Brain microvascular endothelial cell (primary cell): ENCODE results near the gene TMEM40.

ENCODE experiments used
- DNase-seq: peaks from one replicate; pipeline ENCODE4 v3.0.0-alpha.2; 2020
- H3K27ac ChIP-seq: fragments of 250-450 bp; sonication (Bioruptor Pico); 2 replicates; pipeline ENCODE4 v1.5.1; 2020; ENCODE audit warnings: mild to moderate bottlenecking, moderate library complexity
- H3K27me3 ChIP-seq: fragments of 250-450 bp; sonication (Bioruptor Pico); replicated peaks from 2 replicates; pipeline ENCODE4 v1.5.1; 2020; ENCODE audit warnings: mild to moderate bottlenecking
- H3K36me3 ChIP-seq: fragments of 250-450 bp; sonication (Bioruptor Pico); replicated peaks from 2 replicates; pipeline ENCODE4 v1.5.1; 2020; ENCODE audit warnings: mild to moderate bottlenecking
- H3K4me3 ChIP-seq: 2 replicates; pipeline ENCODE4 v1.5.1; 2011; ENCODE audit warnings: low read depth, mild to moderate bottlenecking, control low read depth, low read length, moderate library complexity
- in situ Hi-C: cut with HindIII; loops from 2 replicates; pipeline ENCODE4 v1.10.0; 2017; ENCODE audit warnings: low sequenced_read_pairs, low pct_ligation_motif_present
- TF ChIP-seq, protein P1 (sequence below): IDR thresholded peaks from 2 replicates; pipeline ENCODE4 v1.5.1; 2011; ENCODE audit warnings: low read depth, mild to moderate bottlenecking, moderate library complexity, low read length, control low read depth, inconsistent platforms; ENCODE audit errors: missing control alignments

TMEM40 gene

DNA sequence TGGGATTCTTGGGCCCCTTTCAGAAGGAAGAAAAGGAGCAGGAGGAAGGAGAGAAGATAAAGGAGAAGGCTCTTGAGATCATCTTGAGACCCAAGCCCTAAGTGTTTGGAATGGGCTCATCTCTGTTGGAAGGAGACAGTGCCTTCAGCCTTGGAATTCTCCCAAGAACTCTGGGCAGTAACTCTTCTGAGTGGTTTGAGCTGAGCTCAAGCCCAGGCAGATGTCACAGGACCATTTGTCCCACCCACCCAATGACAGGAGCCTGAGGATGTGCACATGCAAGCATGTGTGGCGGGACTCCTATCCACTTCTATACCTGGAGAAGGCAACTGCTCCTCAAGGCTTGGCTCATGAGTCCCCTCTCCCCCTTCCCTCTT, 14.6 kb upstream of the TMEM40 start:
- DNase-seq: no peak
- no peaks in the 10 kb centered on the region for H3K36me3 ChIP-seq
- TF ChIP-seq, protein P1, sequence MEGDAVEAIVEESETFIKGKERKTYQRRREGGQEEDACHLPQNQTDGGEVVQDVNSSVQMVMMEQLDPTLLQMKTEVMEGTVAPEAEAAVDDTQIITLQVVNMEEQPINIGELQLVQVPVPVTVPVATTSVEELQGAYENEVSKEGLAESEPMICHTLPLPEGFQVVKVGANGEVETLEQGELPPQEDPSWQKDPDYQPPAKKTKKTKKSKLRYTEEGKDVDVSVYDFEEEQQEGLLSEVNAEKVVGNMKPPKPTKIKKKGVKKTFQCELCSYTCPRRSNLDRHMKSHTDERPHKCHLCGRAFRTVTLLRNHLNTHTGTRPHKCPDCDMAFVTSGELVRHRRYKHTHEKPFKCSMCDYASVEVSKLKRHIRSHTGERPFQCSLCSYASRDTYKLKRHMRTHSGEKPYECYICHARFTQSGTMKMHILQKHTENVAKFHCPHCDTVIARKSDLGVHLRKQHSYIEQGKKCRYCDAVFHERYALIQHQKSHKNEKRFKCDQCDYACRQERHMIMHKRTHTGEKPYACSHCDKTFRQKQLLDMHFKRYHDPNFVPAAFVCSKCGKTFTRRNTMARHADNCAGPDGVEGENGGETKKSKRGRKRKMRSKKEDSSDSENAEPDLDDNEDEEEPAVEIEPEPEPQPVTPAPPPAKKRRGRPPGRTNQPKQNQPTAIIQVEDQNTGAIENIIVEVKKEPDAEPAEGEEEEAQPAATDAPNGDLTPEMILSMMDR: no peak
- H3K4me3 ChIP-seq: no peak overlapping the region
- no peak overlapping the region for H3K27ac ChIP-seq
- in situ Hi-C loops: no loop called here
- no peaks in the 10 kb centered on the region for H3K27me3 ChIP-seq

DNA sequence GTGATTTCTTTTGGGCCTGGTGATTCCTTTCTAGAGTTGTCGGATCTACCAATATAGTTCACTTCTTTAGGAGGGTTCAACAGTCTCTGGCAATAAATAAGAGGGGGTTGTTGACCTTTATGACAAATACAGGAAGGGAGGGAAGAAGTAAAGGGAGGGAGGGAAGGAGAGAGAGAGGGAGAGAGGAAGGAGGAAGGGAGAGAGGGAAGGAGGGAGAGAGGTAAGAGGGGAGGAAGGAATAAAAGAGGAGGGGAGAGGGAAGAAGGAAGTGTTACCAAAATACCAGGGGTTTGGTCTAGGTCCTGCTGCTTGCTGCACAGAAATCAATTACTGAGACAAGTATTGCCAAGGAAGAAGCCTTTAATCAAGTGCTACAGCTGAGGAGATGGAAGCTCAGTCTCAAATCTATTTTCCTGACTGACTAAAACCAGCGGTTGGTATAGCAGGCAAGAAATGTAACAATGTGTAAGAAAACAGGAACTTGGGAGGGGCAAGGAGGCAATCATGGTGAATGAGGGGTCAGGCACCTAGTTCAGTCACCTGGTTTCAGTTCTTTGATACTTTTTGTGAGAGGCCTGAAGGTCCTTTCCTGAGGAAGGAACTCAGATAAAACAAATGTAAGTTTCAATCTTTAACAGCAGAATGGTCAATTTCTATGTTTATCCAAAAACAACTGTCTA, 14.1 kb upstream of the TMEM40 start:
- Histone ChIP-seq H3K4me3 (no peak overlapping the region), H3K36me3 (no peaks in the 10 kb centered on the region), H3K27ac (no peak overlapping the region), H3K27me3 (no peaks in the 10 kb centered on the region)
- TF ChIP-seq, protein P1: no peak
- no peak for DNase-seq
- in situ Hi-C loops: no loop called here

DNA sequence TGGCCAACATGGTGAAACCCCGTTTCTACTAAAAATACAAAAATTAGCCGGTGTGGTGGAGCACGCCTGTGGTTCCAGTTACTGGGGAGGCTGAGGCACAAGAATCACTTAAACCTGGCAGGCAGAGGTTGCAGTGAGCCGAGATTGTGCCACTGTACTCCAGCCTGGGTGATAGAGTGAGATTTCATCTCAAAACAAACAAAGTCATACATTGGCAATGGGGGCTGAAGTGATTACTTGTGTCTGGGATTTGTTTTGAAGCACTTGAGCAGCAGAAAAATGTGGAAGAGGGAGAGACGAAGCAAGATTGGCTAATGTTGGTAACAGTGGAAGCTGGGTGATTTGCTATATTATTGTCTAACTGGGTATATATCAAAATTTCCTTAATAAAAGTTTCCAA, 13.4 kb upstream of the TMEM40 start:
- TF ChIP-seq, protein P1: no peak
- in situ Hi-C loops: no loop called here
- H3K27me3 ChIP-seq: no peaks in the 10 kb centered on the region

DNA sequence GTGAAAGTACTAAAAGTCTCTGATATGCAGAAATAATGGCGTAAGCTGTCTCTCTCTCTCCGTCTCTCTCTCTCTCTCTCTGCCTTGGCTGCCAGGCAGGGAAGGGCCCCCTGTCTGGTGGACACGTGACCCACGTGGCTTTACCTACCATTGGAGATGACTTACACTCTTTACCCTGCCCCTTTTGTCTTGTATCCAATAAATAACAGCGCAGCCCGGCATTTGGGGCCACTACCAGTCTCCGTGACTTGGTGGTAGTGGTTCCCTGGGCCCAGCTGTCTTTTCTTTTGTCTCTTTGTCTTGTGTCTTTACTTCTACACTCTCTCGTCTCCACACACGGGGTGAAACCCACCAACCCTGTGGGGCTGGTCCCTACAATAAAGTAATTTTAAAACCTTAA, 12.2 kb upstream of the TMEM40 start:
- no peak for DNase-seq
- no peaks in the 10 kb centered on the region for H3K36me3 ChIP-seq
- in situ Hi-C loops: no loop called here
- TF ChIP-seq, protein P1: no peak
- no peak overlapping the region for H3K4me3 ChIP-seq
- H3K27me3 ChIP-seq: no peaks in the 10 kb centered on the region
- H3K27ac ChIP-seq: no peak overlapping the region

More for the DNA sequence above, 13.4 kb upstream of the TMEM40 start:
- no peak overlapping the region for H3K4me3 ChIP-seq
- no peak for DNase-seq
- no peak overlapping the region for H3K27ac ChIP-seq
- no peaks in the 10 kb centered on the region for H3K36me3 ChIP-seq

DNA sequence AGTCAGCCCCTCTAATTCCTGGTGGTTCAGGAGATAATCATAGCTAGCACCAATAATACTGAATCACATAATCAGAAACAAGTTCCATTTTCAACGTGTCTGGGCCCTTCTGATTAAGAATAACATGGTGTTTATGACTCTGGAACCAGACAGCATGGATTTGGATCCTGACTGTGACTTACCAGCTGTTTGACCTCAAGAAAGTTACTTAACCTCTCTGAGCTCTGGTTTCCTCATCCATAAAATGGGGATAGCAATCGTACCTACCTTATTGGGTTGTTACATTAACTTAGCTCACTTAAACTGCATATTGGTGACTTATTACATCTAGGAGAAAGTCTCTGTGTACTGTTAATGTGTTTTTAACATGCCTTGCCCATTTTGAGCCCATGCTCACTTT, 10.7 kb upstream of the TMEM40 start:
- H3K27me3 ChIP-seq: no peaks in the 10 kb centered on the region
- no peak overlapping the region for H3K4me3 ChIP-seq
- in situ Hi-C loops: no loop called here
- no peak overlapping the region for H3K27ac ChIP-seq
- TF ChIP-seq, protein P1: no peak
- H3K36me3 ChIP-seq: no peaks in the 10 kb centered on the region
- DNase-seq: no peak
